Heart left ventricle (tissue), 13 donors: Measurements from ENCODE around the gene KNL1.

Source experiments
- CTCF ChIP-seq, 12 donors: fragments of 200-600 bp; sonication (generic) in 4 of 12; IDR thresholded peaks; one replicate each; pipeline versions ENCODE4 v1.5.0 to v1.8.0; 2018 to 2022; ENCODE audit warnings: antibody characterized with exemption in 12 of 12, mild to moderate bottlenecking in 5 of 12
- POLR2A ChIP-seq, 2 donors: fragments of 450-650 bp; IDR thresholded peaks; one replicate each; pipeline ENCODE4 v1.6.1; 2017; ENCODE audit warnings: antibody characterized with exemption in 2 of 2, mild to moderate bottlenecking in 2 of 2, moderate library complexity in 2 of 2
- donor health status: ischemic (EF 13 %, LVEDD 7.1; RV severe dilation, severe dysfunction).
- donor health status: DM: no; HTN: yes; CAD: no.
- donor health status: DM: no; HTN: no; CAD: no.
- donor health status: ischemic (EF 25% LVEDD 6.9; RV normal size, moderate dysfunction).
- donor health status: ischemic (EF 25% LVEDD 5.7; RV mildly dilated, moderate dysfunction).
- donor health status: ischemic (EF 35%, LVEDD 5.7; RV mildly dilated, moderate dysfunction).
- donor health status: nonischemic (EF 11% LVEDD 7.7; RV severe dilation, severe dysfunction).
- donor health status: DM: yes; HTN: yes; CAD: no.
- donor health status: PGD.
- donor health status: ischemic (EF 29% LVEDD 5.4; RV normal size, mild dysfunction).
- donor health status: nonischemic (EF 23%, LVEDD 6.1; RV moderate dilation, normal function).

- TF ChIP-seq CTCF (IDR thresholded peaks at IDR 0.05) (no peak), POLR2A (IDR thresholded peaks at IDR 0.05) (no peak)
These were observed 101.4 kb downstream of the KNL1 start for GRCh38 chr15:40695469-40695890.
